ENCODE results near the gene IMPDH2.

- TF ChIP-seq GATA2 (IDR thresholded peaks at IDR 0.05; ENCODE audit: low read depth, low read length) (no peak), GATA3 (IDR thresholded peaks at IDR 0.05; ENCODE audit: low read depth, low read length) (no peak)
Measured at GRCh38 chr3:49019941-49020329, 9.3 kb downstream of the IMPDH2 start.

All from SH-SY5Y (cell line).